HG03139 (cell line): ENCODE measurements around the gene CASP8.

Experiments used
- ATAC-seq: cut with Tn5 transposase; IDR thresholded peaks from one replicate; pipeline ENCODE4 v1.9.1; 2021; ENCODE audit not compliant: unreplicated experiment

CASP8 gene

GRCh38 chr2:201329409-201329808 is 69.1 kb downstream of the CASP8 start:
- no peak for ATAC-seq
